Measurements from ENCODE around the gene LBR. TPM values are rescaled to one million over a fixed set of nuclear protein-coding genes. Genes with fewer than 3 reads are reported as not detected.
"Not testable (repeated sequence)": the region's sequence is repeated elsewhere in the genome, so short reads cannot be mapped to it uniquely, and the experiment has no call there.

LBR gene
- total RNA-seq (2014; rRNA removed; shearing (Covaris generic)), result 44.0 and 58.6 TPM in 2 replicates
- 46.7 and 59.5 TPM in 2 replicates for polyA plus RNA-seq (2015; cell fraction: cytosol; rRNA removed)
- 63.5 and 64.5 TPM in 2 replicates for polyA plus RNA-seq (2015; cell fraction: nucleus; rRNA removed)

- in situ Hi-C loops (cut with HindIII; ENCODE audit: low pct_unique_long_range_greater_than_20kb, low sequenced_read_pairs), result no loop called here
- no peak for DNase-seq (ENCODE audit: low read depth, low spot score)
Measured at GRCh38 chr1:225427235-225428067, at the start of gene LBR. Gene LBR, minus strand, starts transcription at chr1:225428038. Its CDS starts 3,963 bp downstream, at chr1:225424075.

GRCh38 chr1:225477296-225477911 lies 49.6 kb upstream of the LBR start:
- DNase-seq (ENCODE audit: low read depth, low spot score), result no peak
- in situ Hi-C loops (cut with HindIII; ENCODE audit: low pct_unique_long_range_greater_than_20kb, low sequenced_read_pairs), result no loop called here

- in situ Hi-C loops (cut with HindIII; ENCODE audit: low pct_unique_long_range_greater_than_20kb, low sequenced_read_pairs), result no loop called here
- DNase-seq (ENCODE audit: low read depth, low spot score), result no peak
Measured at GRCh38 chr1:225476538-225476988, 48.7 kb upstream of the LBR start.

GRCh38 chr1:225476100-225476511 lies 48.3 kb upstream of the LBR start:
- in situ Hi-C loops (cut with HindIII; ENCODE audit: low pct_unique_long_range_greater_than_20kb, low sequenced_read_pairs), result no loop called here

GRCh38 chr1:225474986-225475820 lies 47.4 kb upstream of the LBR start:
- peak; percentile 61 for DNase-seq (ENCODE audit: low read depth, low spot score)
- in situ Hi-C loops (cut with HindIII; ENCODE audit: low pct_unique_long_range_greater_than_20kb, low sequenced_read_pairs), result no loop called here

More at GRCh38 chr1:225476100-225476511, 48.3 kb upstream of the LBR start:
- DNase-seq (ENCODE audit: low read depth, low spot score), result no peak

- in situ Hi-C loops (cut with HindIII; ENCODE audit: low pct_unique_long_range_greater_than_20kb, low sequenced_read_pairs), result no loop called here
- DNase-seq (ENCODE audit: low read depth, low spot score), result no peak
Measured at GRCh38 chr1:225474439-225474985, 46.7 kb upstream of the LBR start.

- in situ Hi-C loops (cut with HindIII; ENCODE audit: low pct_unique_long_range_greater_than_20kb, low sequenced_read_pairs), result not testable (repeated sequence)
Measured at GRCh38 chr1:225473676-225474438, 46.0 kb upstream of the LBR start.

GRCh38 chr1:225473266-225473665 lies 45.4 kb upstream of the LBR start:
- in situ Hi-C loops (cut with HindIII; ENCODE audit: low pct_unique_long_range_greater_than_20kb, low sequenced_read_pairs); DNase-seq (ENCODE audit: low read depth, low spot score): not testable (repeated sequence)

More at GRCh38 chr1:225473676-225474438, 46.0 kb upstream of the LBR start:
- DNase-seq (ENCODE audit: low read depth, low spot score), result not testable (repeated sequence)

GRCh38 chr1:225471453-225472301 lies 43.8 kb upstream of the LBR start:
- in situ Hi-C loops (cut with HindIII; ENCODE audit: low pct_unique_long_range_greater_than_20kb, low sequenced_read_pairs), result no loop called here
- DNase-seq (ENCODE audit: low read depth, low spot score), result no peak

- no peak for DNase-seq (ENCODE audit: low read depth, low spot score)
- in situ Hi-C loops (cut with HindIII; ENCODE audit: low pct_unique_long_range_greater_than_20kb, low sequenced_read_pairs), result no loop called here
Measured at GRCh38 chr1:225471109-225471452, 43.2 kb upstream of the LBR start.

- no peak for DNase-seq (ENCODE audit: low read depth, low spot score)
- in situ Hi-C loops (cut with HindIII; ENCODE audit: low pct_unique_long_range_greater_than_20kb, low sequenced_read_pairs), result no loop called here
Measured at GRCh38 chr1:225470211-225471108, 42.6 kb upstream of the LBR start.

GRCh38 chr1:225469051-225469450 lies 41.2 kb upstream of the LBR start:
- in situ Hi-C loops (cut with HindIII; ENCODE audit: low pct_unique_long_range_greater_than_20kb, low sequenced_read_pairs), result no loop called here
- no peak for DNase-seq (ENCODE audit: low read depth, low spot score)

- in situ Hi-C loops (cut with HindIII; ENCODE audit: low pct_unique_long_range_greater_than_20kb, low sequenced_read_pairs), result no loop called here
- DNase-seq (ENCODE audit: low read depth, low spot score), result no peak
Measured at GRCh38 chr1:225468270-225469020, 40.6 kb upstream of the LBR start.

GRCh38 chr1:225467193-225468020 lies 39.6 kb upstream of the LBR start:
- in situ Hi-C loops (cut with HindIII; ENCODE audit: low pct_unique_long_range_greater_than_20kb, low sequenced_read_pairs), result no loop called here
- DNase-seq (ENCODE audit: low read depth, low spot score), result no peak

All from SK-MEL-5 (cell line).